ENCODE data around the gene NEDD4L.
"Not testable (repeated sequence)": the region's sequence is repeated elsewhere in the genome, so short reads cannot be mapped to it uniquely, and the experiment has no call there.

Gene NEDD4L

GRCh38 chr18:58162127-58162526 is 118.1 kb downstream of the NEDD4L start:
- DNase-seq (ENCODE audit: low spot score), result no peak
- Mint-ChIP-seq H3K36me3 (ENCODE audit: low read depth) (no peaks in the 10 kb centered on the region), H3K4me1 (ENCODE audit: low read depth) (no peaks in the 10 kb centered on the region), H3K9me3 (no peaks in the 10 kb centered on the region), H3K27me3 (ENCODE audit: low read depth) (peaks cover 4% of the 10 kb centered on the region), H3K27ac (no peak overlapping the region), H3K4me3 (no peak overlapping the region)

GRCh38 chr18:58163004-58163590 is 119.1 kb downstream of the NEDD4L start:
- Mint-ChIP-seq H3K27ac (no peak overlapping the region), H3K27me3 (ENCODE audit: low read depth) (peaks cover 4% of the 10 kb centered on the region), H3K36me3 (ENCODE audit: low read depth) (no peaks in the 10 kb centered on the region), H3K4me3 (no peak overlapping the region), H3K9me3 (no peaks in the 10 kb centered on the region), H3K4me1 (ENCODE audit: low read depth) (no peaks in the 10 kb centered on the region)
- no peak for DNase-seq (ENCODE audit: low spot score)

- Mint-ChIP-seq H3K27me3 (ENCODE audit: low read depth) (no peaks in the 10 kb centered on the region), H3K27ac (no peak overlapping the region)
Measured at GRCh38 chr18:58166278-58166844, 122.3 kb downstream of the NEDD4L start.

GRCh38 chr18:58167073-58167472 is 123.0 kb downstream of the NEDD4L start:
- DNase-seq (ENCODE audit: low spot score), result no peak
- H3K36me3 Mint-ChIP-seq (ENCODE audit: low read depth), result no peaks in the 10 kb centered on the region
- H3K4me1 Mint-ChIP-seq (ENCODE audit: low read depth), result no peaks in the 10 kb centered on the region
- H3K27me3 Mint-ChIP-seq (ENCODE audit: low read depth), result no peaks in the 10 kb centered on the region
- no peak overlapping the region for H3K4me3 Mint-ChIP-seq
- no peaks in the 10 kb centered on the region for H3K9me3 Mint-ChIP-seq
- H3K27ac Mint-ChIP-seq, result no peak overlapping the region

More at GRCh38 chr18:58166278-58166844, 122.3 kb downstream of the NEDD4L start:
- Mint-ChIP-seq H3K4me1 (ENCODE audit: low read depth) (no peaks in the 10 kb centered on the region), H3K4me3 (no peak overlapping the region), H3K9me3 (no peaks in the 10 kb centered on the region), H3K36me3 (ENCODE audit: low read depth) (no peaks in the 10 kb centered on the region)
- DNase-seq (ENCODE audit: low spot score), result no peak

- no peaks in the 10 kb centered on the region for H3K36me3 Mint-ChIP-seq (ENCODE audit: low read depth)
Measured at GRCh38 chr18:58168221-58168620, 124.2 kb downstream of the NEDD4L start.

GRCh38 chr18:58168993-58169392 is 125.0 kb downstream of the NEDD4L start:
- H3K27ac Mint-ChIP-seq, result no peak overlapping the region
- H3K27me3 Mint-ChIP-seq (ENCODE audit: low read depth), result peaks cover 1% of the 10 kb centered on the region
- DNase-seq (ENCODE audit: low spot score), result no peak
- no peak overlapping the region for H3K4me3 Mint-ChIP-seq
- no peaks in the 10 kb centered on the region for H3K9me3 Mint-ChIP-seq
- H3K4me1 Mint-ChIP-seq (ENCODE audit: low read depth), result no peaks in the 10 kb centered on the region
- H3K36me3 Mint-ChIP-seq (ENCODE audit: low read depth), result no peaks in the 10 kb centered on the region

More at GRCh38 chr18:58168221-58168620, 124.2 kb downstream of the NEDD4L start:
- H3K27me3 Mint-ChIP-seq (ENCODE audit: low read depth), result peaks cover 1% of the 10 kb centered on the region
- H3K9me3 Mint-ChIP-seq, result no peaks in the 10 kb centered on the region
- H3K4me3 Mint-ChIP-seq, result no peak overlapping the region
- H3K27ac Mint-ChIP-seq, result no peak overlapping the region
- DNase-seq (ENCODE audit: low spot score), result no peak
- H3K4me1 Mint-ChIP-seq (ENCODE audit: low read depth), result no peaks in the 10 kb centered on the region

- Mint-ChIP-seq H3K9me3 (no peaks in the 10 kb centered on the region), H3K27me3 (ENCODE audit: low read depth) (peaks cover 3% of the 10 kb centered on the region), H3K4me3 (no peak overlapping the region), H3K4me1 (ENCODE audit: low read depth) (no peaks in the 10 kb centered on the region), H3K27ac (no peak overlapping the region), H3K36me3 (ENCODE audit: low read depth) (no peaks in the 10 kb centered on the region)
- no peak for DNase-seq (ENCODE audit: low spot score)
Measured at GRCh38 chr18:58169472-58169871, 125.4 kb downstream of the NEDD4L start.

- H3K9me3 Mint-ChIP-seq; H3K27ac Mint-ChIP-seq; H3K4me1 Mint-ChIP-seq (ENCODE audit: low read depth); H3K27me3 Mint-ChIP-seq (ENCODE audit: low read depth); DNase-seq (ENCODE audit: low spot score); H3K36me3 Mint-ChIP-seq (ENCODE audit: low read depth); H3K4me3 Mint-ChIP-seq: not testable (repeated sequence)
Measured at GRCh38 chr18:58170036-58170435, 126.0 kb downstream of the NEDD4L start.

GRCh38 chr18:58172031-58172430 is 128.0 kb downstream of the NEDD4L start:
- no peaks in the 10 kb centered on the region for H3K9me3 Mint-ChIP-seq
- peaks cover 4% of the 10 kb centered on the region for H3K27me3 Mint-ChIP-seq (ENCODE audit: low read depth)
- no peak overlapping the region for H3K4me3 Mint-ChIP-seq
- no peaks in the 10 kb centered on the region for H3K4me1 Mint-ChIP-seq (ENCODE audit: low read depth)
- H3K27ac Mint-ChIP-seq, result no peak overlapping the region
- DNase-seq (ENCODE audit: low spot score), result no peak
- no peaks in the 10 kb centered on the region for H3K36me3 Mint-ChIP-seq (ENCODE audit: low read depth)

GRCh38 chr18:58174285-58174684 is 130.3 kb downstream of the NEDD4L start:
- Mint-ChIP-seq H3K27ac (no peak overlapping the region), H3K9me3 (no peaks in the 10 kb centered on the region), H3K27me3 (ENCODE audit: low read depth) (peaks cover 6% of the 10 kb centered on the region), H3K36me3 (ENCODE audit: low read depth) (no peaks in the 10 kb centered on the region), H3K4me1 (ENCODE audit: low read depth) (no peaks in the 10 kb centered on the region), H3K4me3 (no peak overlapping the region)
- DNase-seq (ENCODE audit: low spot score), result no peak

- Mint-ChIP-seq H3K4me1 (ENCODE audit: low read depth) (no peaks in the 10 kb centered on the region), H3K27me3 (ENCODE audit: low read depth) (peaks cover 6% of the 10 kb centered on the region), H3K9me3 (no peaks in the 10 kb centered on the region), H3K4me3 (no peak overlapping the region), H3K36me3 (ENCODE audit: low read depth) (no peaks in the 10 kb centered on the region), H3K27ac (no peak overlapping the region)
- DNase-seq (ENCODE audit: low spot score), result no peak
Measured at GRCh38 chr18:58175122-58175785, 131.2 kb downstream of the NEDD4L start.

GRCh38 chr18:58175786-58176176 is 131.8 kb downstream of the NEDD4L start:
- Mint-ChIP-seq H3K27ac (no peak overlapping the region), H3K4me3 (no peak overlapping the region), H3K36me3 (ENCODE audit: low read depth) (no peaks in the 10 kb centered on the region), H3K4me1 (ENCODE audit: low read depth) (no peaks in the 10 kb centered on the region), H3K27me3 (ENCODE audit: low read depth) (peaks cover 6% of the 10 kb centered on the region), H3K9me3 (no peaks in the 10 kb centered on the region)
- no peak for DNase-seq (ENCODE audit: low spot score)

- peaks cover 7% of the 10 kb centered on the region for H3K27me3 Mint-ChIP-seq (ENCODE audit: low read depth)
- DNase-seq (ENCODE audit: low spot score), result no peak
- no peaks in the 10 kb centered on the region for H3K36me3 Mint-ChIP-seq (ENCODE audit: low read depth)
- H3K4me1 Mint-ChIP-seq (ENCODE audit: low read depth), result no peaks in the 10 kb centered on the region
- H3K9me3 Mint-ChIP-seq, result no peaks in the 10 kb centered on the region
- no peak overlapping the region for H3K27ac Mint-ChIP-seq
- no peak overlapping the region for H3K4me3 Mint-ChIP-seq
Measured at GRCh38 chr18:58177004-58177717, 133.1 kb downstream of the NEDD4L start.

GRCh38 chr18:58177896-58178470 is 134.0 kb downstream of the NEDD4L start:
- no peak for DNase-seq (ENCODE audit: low spot score)
- no peaks in the 10 kb centered on the region for H3K4me1 Mint-ChIP-seq (ENCODE audit: low read depth)
- no peak overlapping the region for H3K27ac Mint-ChIP-seq
- no peaks in the 10 kb centered on the region for H3K36me3 Mint-ChIP-seq (ENCODE audit: low read depth)
- no peaks in the 10 kb centered on the region for H3K9me3 Mint-ChIP-seq
- H3K27me3 Mint-ChIP-seq (ENCODE audit: low read depth), result peaks cover 6% of the 10 kb centered on the region
- H3K4me3 Mint-ChIP-seq, result no peak overlapping the region
